Thoracic aorta (tissue), 2 donors: ENCODE measurements around the gene GABBR2. TPM values are rescaled to one million over a fixed set of nuclear protein-coding genes. Genes with fewer than 3 reads are reported as not detected.

ENCODE experiments used
- ATAC-seq: fragments of 150-250 bp; one replicate; pipeline ENCODE4 v1.8.0; 2017; ENCODE audit warnings: low read depth; ENCODE audit not compliant: insufficient number of reproducible peaks, low FRiP score
- DNase-seq: peaks from one replicate; pipeline ENCODE4 v3.0.0-alpha.2; 2020; ENCODE audit warnings: low spot score
- H3K27ac ChIP-seq, 2 donors: fragments of 200-600 bp; sonication (generic); 1 replicate in 1 of 2; 2 replicates in 1 of 2; pipeline ENCODE4 v1.5.1; 2016; ENCODE audit warnings: mild to moderate bottlenecking in 2 of 2, moderate library complexity in 2 of 2
- H3K27me3 ChIP-seq: fragments of 200-600 bp; sonication (generic); replicated peaks from 2 replicates; pipeline ENCODE4 v1.6.0; 2016; ENCODE audit warnings: mild to moderate bottlenecking; ENCODE audit not compliant: insufficient read depth
- H3K36me3 ChIP-seq: fragments of 200-600 bp; sonication (generic); one replicate; pipeline ENCODE4 v1.5.1; 2016
- H3K4me1 ChIP-seq, 2 donors: fragments of 200-600 bp; sonication (generic); 1 replicate in 1 of 2; 2 replicates in 1 of 2; pipeline versions ENCODE4 v1.5.1 to v1.6.0; 2016; ENCODE audit warnings: low read depth in 2 of 2, mild to moderate bottlenecking in 1 of 2; ENCODE audit not compliant: control insufficient read depth in 1 of 2
- H3K4me3 ChIP-seq: fragments of 200-600 bp; sonication (generic); 2 replicates; pipeline ENCODE4 v1.5.1; 2016; ENCODE audit warnings: mild to moderate bottlenecking
- H3K9me3 ChIP-seq: fragments of 200-600 bp; sonication (generic); 2 replicates; pipeline ENCODE4 v1.5.1; 2016
- CTCF ChIP-seq: fragments of 200-600 bp; sonication (generic); IDR thresholded peaks from one replicate; pipeline ENCODE4 v1.5.1; 2019; ENCODE audit warnings: antibody characterized with exemption
- total RNA-seq, 2 donors: library from RNA; depleted of rRNA; stranded (reverse); fragments of >200 nt; gene quantifications; one replicate each; pipeline versions ENCODE4 v1.1.0 to v1.2.3, GENCODE V29; 2016

Gene GABBR2
- total RNA-seq, 2 donors from 2014 or later: not detected

GRCh38 chr9:98652302-98652701, 56.4 kb downstream of the GABBR2 start:
- H3K9me3 ChIP-seq: no peaks in the 10 kb centered on the region
- ATAC-seq (no peak), DNase-seq (no peak)
- H3K4me3 ChIP-seq: no peak overlapping the region
- H3K36me3 ChIP-seq: no peaks in the 10 kb centered on the region
- no peak overlapping the region for H3K27ac ChIP-seq
- no peak for TF ChIP-seq CTCF
- H3K4me1 ChIP-seq: peaks cover 0 to 15% of the 10 kb centered on the region in 2 donors
- H3K27me3 ChIP-seq: no peaks in the 10 kb centered on the region

- H3K9me3 ChIP-seq: no peaks in the 10 kb centered on the region
- H3K4me3 ChIP-seq: no peak overlapping the region
- H3K27ac ChIP-seq: no peak overlapping the region
- H3K4me1 ChIP-seq: peaks cover 0 to 9% of the 10 kb centered on the region in 2 donors
- no peaks in the 10 kb centered on the region for H3K27me3 ChIP-seq
- ATAC-seq: no peak
- no peaks in the 10 kb centered on the region for H3K36me3 ChIP-seq
- DNase-seq: no peak
- TF ChIP-seq CTCF: no peak
These were observed 61.5 kb downstream of the GABBR2 start for GRCh38 chr9:98647236-98647635.

GRCh38 chr9:98644011-98644410, 64.7 kb downstream of the GABBR2 start:
- DNase-seq (no peak), ATAC-seq (no peak)
- no peak for TF ChIP-seq CTCF
- H3K27me3 ChIP-seq: no peaks in the 10 kb centered on the region
- no peaks in the 10 kb centered on the region for H3K9me3 ChIP-seq
- no peak overlapping the region for H3K27ac ChIP-seq
- peaks cover 0 to 9% of the 10 kb centered on the region in 2 donors for H3K4me1 ChIP-seq
- H3K4me3 ChIP-seq: no peak overlapping the region
- H3K36me3 ChIP-seq: no peaks in the 10 kb centered on the region

GRCh38 chr9:98642661-98643312, 65.9 kb downstream of the GABBR2 start:
- peaks cover 0 to 9% of the 10 kb centered on the region in 2 donors for H3K4me1 ChIP-seq
- H3K27me3 ChIP-seq: no peaks in the 10 kb centered on the region
- H3K36me3 ChIP-seq: no peaks in the 10 kb centered on the region
- ATAC-seq (no peak), DNase-seq (no peak)
- H3K4me3 ChIP-seq: no peak overlapping the region
- no peaks in the 10 kb centered on the region for H3K9me3 ChIP-seq
- TF ChIP-seq CTCF: no peak
- no peak overlapping the region for H3K27ac ChIP-seq

- Histone ChIP-seq H3K36me3 (no peaks in the 10 kb centered on the region), H3K4me1 (peaks cover 0 to 9% of the 10 kb centered on the region in 2 donors), H3K27ac (no peak overlapping the region), H3K27me3 (no peaks in the 10 kb centered on the region), H3K4me3 (no peak overlapping the region), H3K9me3 (no peaks in the 10 kb centered on the region)
- DNase-seq (no peak), ATAC-seq (no peak)
- TF ChIP-seq CTCF: no peak
These were observed 67.0 kb downstream of the GABBR2 start for GRCh38 chr9:98641695-98642094.
